CD4-positive, alpha-beta T cell (primary cell): Measurements from ENCODE around the gene MAPKAP1. TPM values are rescaled to one million over a fixed set of nuclear protein-coding genes. Genes with fewer than 3 reads are reported as not detected.

Experiments
- ATAC-seq: fragments of 200-7000 bp; cut with Tn5 transposase; one replicate; pipeline ENCODE4 v1.10.0; 2022; ENCODE audit warnings: mild to moderate bottlenecking; ENCODE audit not compliant: poor library complexity
- CTCF ChIA-PET: fragments of 350-600 bp; sonication (Branson Sonifier 250); formaldehyde crosslinking; loops from one replicate; lab custom pipeline; 2021; ENCODE audit warnings: antibody characterized with exemption, inconsistent platforms; lab: Charles Lee
- POLR2A ChIA-PET: fragments of 350-600 bp; sonication (Branson Sonifier 250); formaldehyde crosslinking; loops from one replicate; lab custom pipeline; 2021; ENCODE audit warnings: antibody characterized with exemption, inconsistent platforms; lab: Charles Lee
- DNase-seq, 14 experiments: peaks; one replicate each; pipeline ENCODE4 v3.0.0-alpha.2; 2013 to 2020; ENCODE audit warnings: mixed read lengths in 2 of 14
- H3K27ac ChIP-seq, 2 donors: one replicate each; pipeline versions ENCODE4 v1.5.1 to v1.7.0; 2013; ENCODE audit warnings: low read length in 2 of 2, low read depth in 1 of 2, mild to moderate bottlenecking in 1 of 2
- H3K27me3 ChIP-seq, 2 experiments: 1 replicate in 1 of 2; 2 replicates in 1 of 2; pipeline versions ENCODE4 v1.6.1 to v1.7.0; 2013; ENCODE audit warnings: low read length in 2 of 2, control low read depth in 1 of 2, mild to moderate bottlenecking in 1 of 2, moderate library complexity in 1 of 2; ENCODE audit not compliant: insufficient read depth in 2 of 2, control insufficient read depth in 1 of 2
- H3K36me3 ChIP-seq: one replicate; pipeline ENCODE4 v1.6.1; 2013; ENCODE audit warnings: low read length, control low read depth; ENCODE audit not compliant: insufficient read depth
- H3K4me1 ChIP-seq: one replicate; pipeline ENCODE4 v1.6.1; 2013; ENCODE audit warnings: low read length, control low read depth; ENCODE audit not compliant: insufficient read depth
- H3K4me3 ChIP-seq: one replicate; pipeline ENCODE4 v1.5.1; 2013; ENCODE audit warnings: mild to moderate bottlenecking, low read length, moderate library complexity
- H3K9me3 ChIP-seq, 2 experiments: 1 replicate in 1 of 2; 2 replicates in 1 of 2; pipeline versions ENCODE4 v1.6.1 to v1.7.0; 2013; ENCODE audit warnings: low read length in 2 of 2, mild to moderate bottlenecking in 2 of 2, control low read depth in 1 of 2, moderate library complexity in 1 of 2; ENCODE audit not compliant: control insufficient read depth in 1 of 2, insufficient read depth in 1 of 2
- H3K27ac Mint-ChIP-seq: one replicate; pipeline ENCODE4 v1.8.0; 2020; ENCODE audit warnings: mixed read lengths
- H3K27me3 Mint-ChIP-seq: one replicate; pipeline ENCODE4 v1.8.0; 2021; ENCODE audit warnings: mixed read lengths
- H3K36me3 Mint-ChIP-seq: one replicate; pipeline ENCODE4 v1.8.0; 2021; ENCODE audit warnings: low read depth, mixed read lengths
- H3K4me1 Mint-ChIP-seq: one replicate; pipeline ENCODE4 v1.8.0; 2021; ENCODE audit warnings: low read depth, mixed read lengths
- H3K4me3 Mint-ChIP-seq: one replicate; pipeline ENCODE4 v1.8.0; 2020; ENCODE audit warnings: mild to moderate bottlenecking, mixed read lengths
- H3K9me3 Mint-ChIP-seq: one replicate; pipeline ENCODE4 v1.8.0; 2020; ENCODE audit warnings: mixed read lengths
- intact Hi-C, 2 experiments: fragments of 100-400 bp; cut with DNase I in 1 of 2; cut with micrococcal nuclease in 1 of 2; formaldehyde crosslinking; loops; one replicate each; pipeline versions ENCODE4 v1.15.1 to v1.9.0; 2023 to 2025; cut with DNase I, micrococcal nuclease
- total RNA-seq, 174 experiments: library from RNA in 2 of 174; stranded (reverse) in 2 of 174; gene quantifications; one replicate each; pipeline ENCODE4 v1.2.3 and lab custom pipeline; 2021 to 2026
- TF ChIP-seq, protein P1 (sequence below): fragments of 200-600 bp; IDR thresholded peaks from one replicate; pipeline ENCODE4 v1.8.0; 2022; ENCODE audit warnings: antibody characterized with exemption, mild to moderate bottlenecking

The MAPKAP1 gene
- total RNA-seq, 2 experiments from 2014 or later: 40.3 to 44.9 TPM

DNA sequence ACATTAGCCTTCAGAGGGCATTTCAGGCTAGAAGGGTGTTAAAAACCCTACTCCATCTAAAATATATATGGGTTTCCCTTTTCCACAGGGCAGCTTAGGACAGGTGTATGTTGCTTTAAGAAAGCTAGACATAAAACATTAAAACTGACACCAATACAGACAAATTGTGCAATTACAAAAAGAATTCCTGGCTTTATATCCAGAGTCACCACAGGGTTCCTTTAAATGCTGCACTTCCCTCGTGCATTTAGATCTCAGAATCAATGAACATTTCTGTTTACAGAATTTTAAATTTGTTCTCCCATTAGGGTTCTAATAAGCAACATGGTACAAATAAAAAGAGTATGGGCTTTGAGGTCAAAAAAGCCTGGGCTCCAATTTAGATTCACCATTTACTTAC, 170.2 kb downstream of the MAPKAP1 start:
- Histone ChIP-seq H3K4me3 (no peak overlapping the region), H3K36me3 (peaks cover 11% of the 10 kb centered on the region), H3K27me3 (no peaks in the 10 kb centered on the region), H3K9me3 (no peaks in the 10 kb centered on the region), H3K4me1 (no peaks in the 10 kb centered on the region), H3K27ac (no peak overlapping the region)
- H3K27me3 Mint-ChIP-seq: no peaks in the 10 kb centered on the region
- DNase-seq (no peak), ATAC-seq (no peak)
- no peak overlapping the region for H3K4me3 Mint-ChIP-seq
- TF ChIP-seq, protein P1, sequence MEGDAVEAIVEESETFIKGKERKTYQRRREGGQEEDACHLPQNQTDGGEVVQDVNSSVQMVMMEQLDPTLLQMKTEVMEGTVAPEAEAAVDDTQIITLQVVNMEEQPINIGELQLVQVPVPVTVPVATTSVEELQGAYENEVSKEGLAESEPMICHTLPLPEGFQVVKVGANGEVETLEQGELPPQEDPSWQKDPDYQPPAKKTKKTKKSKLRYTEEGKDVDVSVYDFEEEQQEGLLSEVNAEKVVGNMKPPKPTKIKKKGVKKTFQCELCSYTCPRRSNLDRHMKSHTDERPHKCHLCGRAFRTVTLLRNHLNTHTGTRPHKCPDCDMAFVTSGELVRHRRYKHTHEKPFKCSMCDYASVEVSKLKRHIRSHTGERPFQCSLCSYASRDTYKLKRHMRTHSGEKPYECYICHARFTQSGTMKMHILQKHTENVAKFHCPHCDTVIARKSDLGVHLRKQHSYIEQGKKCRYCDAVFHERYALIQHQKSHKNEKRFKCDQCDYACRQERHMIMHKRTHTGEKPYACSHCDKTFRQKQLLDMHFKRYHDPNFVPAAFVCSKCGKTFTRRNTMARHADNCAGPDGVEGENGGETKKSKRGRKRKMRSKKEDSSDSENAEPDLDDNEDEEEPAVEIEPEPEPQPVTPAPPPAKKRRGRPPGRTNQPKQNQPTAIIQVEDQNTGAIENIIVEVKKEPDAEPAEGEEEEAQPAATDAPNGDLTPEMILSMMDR: no peak
- no peak overlapping the region for H3K27ac Mint-ChIP-seq
- H3K4me1 Mint-ChIP-seq: no peaks in the 10 kb centered on the region
- POLR2A ChIA-PET: no interaction called here
- peaks cover 24% of the 10 kb centered on the region for H3K36me3 Mint-ChIP-seq
- intact Hi-C loops: no loop called here
- CTCF ChIA-PET: no interaction called here
- no peaks in the 10 kb centered on the region for H3K9me3 Mint-ChIP-seq

DNA sequence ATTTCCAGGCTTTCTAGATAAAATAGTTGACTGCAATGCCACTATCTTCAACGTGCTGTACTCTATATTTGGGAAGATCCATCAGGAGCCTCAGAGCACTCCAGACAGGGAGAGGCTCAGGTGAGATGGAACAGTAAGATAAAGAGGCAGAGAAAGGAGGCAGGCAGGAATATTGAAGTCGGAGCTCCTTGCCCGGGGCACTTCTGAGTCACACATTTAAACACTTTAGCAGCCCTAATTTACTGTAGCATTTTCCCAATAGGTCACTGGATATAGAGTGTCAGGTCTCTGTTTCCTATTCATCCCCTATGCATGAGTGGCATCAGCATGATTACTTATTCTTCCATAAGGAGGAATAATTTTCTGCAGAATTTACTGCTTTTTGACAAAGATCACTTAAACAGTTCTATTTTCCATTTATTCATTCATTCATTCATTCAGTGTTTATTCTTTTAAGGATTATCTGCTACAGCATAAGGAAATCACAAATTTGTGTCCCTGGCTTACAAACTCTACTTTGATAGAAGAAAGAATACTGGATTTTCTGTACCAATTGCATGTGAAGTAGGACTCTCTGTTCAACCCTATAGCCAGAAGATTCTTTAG, 170.7 kb downstream of the MAPKAP1 start:
- Histone ChIP-seq H3K9me3 (no peaks in the 10 kb centered on the region), H3K4me1 (no peaks in the 10 kb centered on the region), H3K4me3 (no peak overlapping the region), H3K27ac (no peak overlapping the region), H3K36me3 (peaks cover 10% of the 10 kb centered on the region), H3K27me3 (no peaks in the 10 kb centered on the region)
- TF ChIP-seq, protein P1: no peak
- ChIA-PET CTCF (no interaction called here), POLR2A (no interaction called here)
- H3K4me1 Mint-ChIP-seq: peaks cover 4% of the 10 kb centered on the region
- intact Hi-C loops: no loop called here
- H3K9me3 Mint-ChIP-seq: no peaks in the 10 kb centered on the region
- H3K27ac Mint-ChIP-seq: no peak overlapping the region
- DNase-seq (no peak), ATAC-seq (no peak)
- H3K36me3 Mint-ChIP-seq: peaks cover 20% of the 10 kb centered on the region
- no peak overlapping the region for H3K4me3 Mint-ChIP-seq
- no peaks in the 10 kb centered on the region for H3K27me3 Mint-ChIP-seq

DNA sequence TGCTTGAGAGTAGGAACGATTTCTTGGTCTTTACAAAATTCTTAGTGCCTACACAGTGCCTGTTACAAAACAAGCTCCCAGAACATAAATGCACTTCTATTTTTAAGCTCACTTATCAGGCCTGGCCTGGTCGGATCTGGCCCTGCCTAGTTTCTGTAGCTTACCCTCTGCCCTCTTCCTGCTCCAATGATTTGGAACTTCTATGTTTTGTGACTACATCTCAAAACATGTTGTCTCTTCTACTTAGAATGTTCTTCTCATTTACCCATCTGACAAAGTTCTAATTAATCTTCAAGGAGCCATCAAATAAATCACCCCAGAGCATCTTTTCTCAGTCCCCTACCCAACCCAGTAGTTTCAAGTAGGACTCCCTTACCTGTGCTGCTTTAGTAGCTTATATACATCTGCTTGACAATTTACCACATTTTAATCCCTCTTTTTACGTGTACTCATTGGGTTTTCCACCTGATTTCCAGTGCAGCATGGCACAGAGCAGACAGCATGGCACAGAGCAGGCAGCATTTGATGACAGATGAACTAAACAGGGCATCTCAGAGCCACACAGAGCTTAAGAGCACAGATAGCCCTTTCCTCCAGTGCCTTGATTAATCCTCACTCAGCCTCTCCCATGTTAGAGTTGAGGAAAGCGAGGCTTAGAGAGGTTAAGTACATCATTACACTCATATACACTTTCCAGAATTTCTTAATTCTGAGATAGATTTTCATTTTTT, 171.9 kb downstream of the MAPKAP1 start:
- DNase-seq: no peak
- no peaks in the 10 kb centered on the region for H3K27me3 Mint-ChIP-seq
- H3K36me3 Mint-ChIP-seq: peaks cover 11% of the 10 kb centered on the region
- CTCF ChIA-PET: interaction anchor here (1.3 kb wide), 1 partner anchor 10 kb away, joined by 3 read pairs; no protein-coding TSS in a partner anchor
- H3K27ac Mint-ChIP-seq: no peak overlapping the region
- no peak for ATAC-seq
- Histone ChIP-seq H3K36me3 (peaks cover 6% of the 10 kb centered on the region), H3K27me3 (no peaks in the 10 kb centered on the region), H3K9me3 (no peaks in the 10 kb centered on the region), H3K4me1 (peaks cover 4% of the 10 kb centered on the region), H3K27ac (no peak overlapping the region), H3K4me3 (no peak overlapping the region)
- intact Hi-C loops: no loop called here
- H3K4me3 Mint-ChIP-seq: no peak overlapping the region
- peaks cover 13% of the 10 kb centered on the region for H3K4me1 Mint-ChIP-seq
- TF ChIP-seq, protein P1: no peak
- POLR2A ChIA-PET: no interaction called here
- H3K9me3 Mint-ChIP-seq: no peaks in the 10 kb centered on the region
